ENCODE measurements around the gene ANTXR1. TPM values are rescaled to one million over a fixed set of nuclear protein-coding genes. Genes with fewer than 3 reads are reported as not detected.

ANTXR1 gene
- total RNA-seq, 1 experiment from 2014 or later = 25.7 TPM

DNA sequence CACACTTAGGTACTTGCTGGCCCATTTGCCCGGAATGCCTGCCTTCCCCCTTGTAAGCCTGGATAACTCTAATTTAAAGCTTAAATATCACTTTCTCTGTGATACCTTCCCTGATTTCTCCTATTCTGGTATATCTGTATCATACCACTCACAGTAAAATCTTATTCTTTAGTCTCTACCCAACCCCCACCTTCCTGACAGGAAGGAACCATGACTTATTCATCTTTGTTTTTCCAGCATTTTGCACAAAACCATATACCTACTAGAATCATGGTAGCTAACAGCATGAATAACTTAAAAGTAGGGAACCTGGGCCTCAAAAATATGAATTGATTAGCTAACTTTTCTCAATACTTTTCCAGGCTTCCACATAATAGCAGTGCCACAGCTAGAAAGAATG lies 262.5 kb downstream of the ANTXR1 start:
- no peak for ATAC-seq
- Histone ChIP-seq H3K79me2 (ENCODE audit: insufficient read depth, low read length) (no peaks in the 10 kb centered on the region), H4K20me1 (ENCODE audit: insufficient read depth) (no peaks in the 10 kb centered on the region), H3K36me3 (ENCODE audit: control insufficient read depth in 1 of 2, insufficient read depth in 2 of 2, low read length in 2 of 2) (no peaks in the 10 kb centered on the region), H3K4me1 (ENCODE audit: control insufficient read depth in 1 of 2, insufficient read depth in 2 of 2, low read length in 2 of 2) (no peaks in the 10 kb centered on the region), H3K9ac (ENCODE audit: low read length) (no peak overlapping the region), H2AFZ (ENCODE audit: low read depth, low read length, poor library complexity, severe bottlenecking) (no peak overlapping the region), H3K9me2 (ENCODE audit: insufficient read depth) (no peaks in the 10 kb centered on the region), H3K9me3 (ENCODE audit: control insufficient read depth in 1 of 2, insufficient read depth in 1 of 2, low read depth in 1 of 2, low read length in 2 of 2) (no peaks in the 10 kb centered on the region), H3K4me2 (ENCODE audit: low read length) (no peak overlapping the region), H3K4me3 (replicated peaks in 1 of 2; ENCODE audit: low read depth in 1 of 2, low read length in 2 of 2) (no peak overlapping the region), H3K27ac (ENCODE audit: low read depth, low read length) (no peak overlapping the region), H3K27me3 (ENCODE audit: insufficient read depth, low read length) (no peaks in the 10 kb centered on the region)
- ChIA-PET CTCF (no interaction called here), RAD21 (ENCODE audit: low non-redundant PET in 1 of 2, low total read pairs in 2 of 2, uncharacterized antibody in 2 of 2, unreplicated experiment in 2 of 2) (no interaction called here), POLR2A (interaction anchor here (1.4 kb wide), 1 partner anchor 10 kb away, joined by 3 read pairs; no protein-coding TSS in a partner anchor)
- no TSS peak for BruUV-seq (replicated peaks)
- no peak for TF ChIP-seq POLR2AphosphoS5 (IDR thresholded peaks at IDR 0.05; ENCODE audit: low read depth, low read length)
- TF ChIP-seq, protein P1, sequence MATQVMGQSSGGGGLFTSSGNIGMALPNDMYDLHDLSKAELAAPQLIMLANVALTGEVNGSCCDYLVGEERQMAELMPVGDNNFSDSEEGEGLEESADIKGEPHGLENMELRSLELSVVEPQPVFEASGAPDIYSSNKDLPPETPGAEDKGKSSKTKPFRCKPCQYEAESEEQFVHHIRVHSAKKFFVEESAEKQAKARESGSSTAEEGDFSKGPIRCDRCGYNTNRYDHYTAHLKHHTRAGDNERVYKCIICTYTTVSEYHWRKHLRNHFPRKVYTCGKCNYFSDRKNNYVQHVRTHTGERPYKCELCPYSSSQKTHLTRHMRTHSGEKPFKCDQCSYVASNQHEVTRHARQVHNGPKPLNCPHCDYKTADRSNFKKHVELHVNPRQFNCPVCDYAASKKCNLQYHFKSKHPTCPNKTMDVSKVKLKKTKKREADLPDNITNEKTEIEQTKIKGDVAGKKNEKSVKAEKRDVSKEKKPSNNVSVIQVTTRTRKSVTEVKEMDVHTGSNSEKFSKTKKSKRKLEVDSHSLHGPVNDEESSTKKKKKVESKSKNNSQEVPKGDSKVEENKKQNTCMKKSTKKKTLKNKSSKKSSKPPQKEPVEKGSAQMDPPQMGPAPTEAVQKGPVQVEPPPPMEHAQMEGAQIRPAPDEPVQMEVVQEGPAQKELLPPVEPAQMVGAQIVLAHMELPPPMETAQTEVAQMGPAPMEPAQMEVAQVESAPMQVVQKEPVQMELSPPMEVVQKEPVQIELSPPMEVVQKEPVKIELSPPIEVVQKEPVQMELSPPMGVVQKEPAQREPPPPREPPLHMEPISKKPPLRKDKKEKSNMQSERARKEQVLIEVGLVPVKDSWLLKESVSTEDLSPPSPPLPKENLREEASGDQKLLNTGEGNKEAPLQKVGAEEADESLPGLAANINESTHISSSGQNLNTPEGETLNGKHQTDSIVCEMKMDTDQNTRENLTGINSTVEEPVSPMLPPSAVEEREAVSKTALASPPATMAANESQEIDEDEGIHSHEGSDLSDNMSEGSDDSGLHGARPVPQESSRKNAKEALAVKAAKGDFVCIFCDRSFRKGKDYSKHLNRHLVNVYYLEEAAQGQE (IDR thresholded peaks at IDR 0.05; ENCODE audit: low read depth) = no peak
- TF ChIP-seq, protein P2, sequence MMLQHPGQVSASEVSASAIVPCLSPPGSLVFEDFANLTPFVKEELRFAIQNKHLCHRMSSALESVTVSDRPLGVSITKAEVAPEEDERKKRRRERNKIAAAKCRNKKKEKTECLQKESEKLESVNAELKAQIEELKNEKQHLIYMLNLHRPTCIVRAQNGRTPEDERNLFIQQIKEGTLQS (IDR thresholded peaks at IDR 0.05) = no peak
- TF ChIP-seq MAX (IDR thresholded peaks at IDR 0.05) = no peak
- no peak for TF ChIP-seq ZBTB33 (IDR thresholded peaks at IDR 0.05; ENCODE audit: extremely low read depth, insufficient replicate concordance, low read length)
- no peak for TF ChIP-seq EZH2 (IDR thresholded peaks at IDR 0.05)
- TF ChIP-seq ZNF274 (IDR thresholded peaks at IDR 0.05; ENCODE audit: low read depth, low read length) = no peak
- TF ChIP-seq ELF1 (IDR thresholded peaks at IDR 0.05; ENCODE audit: borderline replicate concordance, low read depth) = no peak
- no peak for TF ChIP-seq SRF (IDR thresholded peaks at IDR 0.05; ENCODE audit: low read depth)
- TF ChIP-seq CTCF (IDR thresholded peaks at IDR 0.05 in 2 of 3, conservative IDR thresholded peaks at IDR 0.05 in 1 of 3; ENCODE audit: borderline replicate concordance in 1 of 3, insufficient read depth in 1 of 3, low read depth in 2 of 3, low read length in 2 of 3) = no peak
- TF ChIP-seq ZFX (IDR thresholded peaks at IDR 0.05) = no peak
- TF ChIP-seq SIN3A (IDR thresholded peaks at IDR 0.05; ENCODE audit: low read depth) = no peak
- TF ChIP-seq EGR1 (IDR thresholded peaks at IDR 0.05; ENCODE audit: low read depth) = no peak
- TF ChIP-seq JUND (IDR thresholded peaks at IDR 0.05) = no peak
- no peak for TF ChIP-seq FOSL1 (IDR thresholded peaks at IDR 0.05; ENCODE audit: low read depth)
- intact Hi-C loops (cut with micrococcal nuclease) = no loop called here
- DNase-seq (ENCODE audit: low read depth, low spot score) = no peak

All from HCT116 (cell line).